SK-N-MC (cell line): Measurements from ENCODE around the gene DGKB.

Experiments
- DNase-seq: peaks from one replicate; pipeline ENCODE4 v3.0.0-alpha.2; 2011; ENCODE audit warnings: low read depth, low spot score
- H3K27ac ChIP-seq: fragments of 200-600 bp; sonication (generic); 2 replicates; pipeline ENCODE4 v1.5.1; 2016; ENCODE audit warnings: mixed run types
- H3K36me3 ChIP-seq: fragments of 200-600 bp; sonication (generic); 2 replicates; pipeline ENCODE4 v1.6.1; 2017; ENCODE audit warnings: antibody characterized with exemption, low read length, mixed read lengths; ENCODE audit not compliant: insufficient read depth
- H3K4me3 ChIP-seq: fragments of 200-600 bp; sonication (generic); 2 replicates; pipeline ENCODE4 v1.5.1; 2016
- H3K9ac ChIP-seq: fragments of 200-600 bp; sonication (generic); 2 replicates; pipeline ENCODE4 v1.8.0; 2017; ENCODE audit warnings: mixed run types, mixed read lengths; ENCODE audit not compliant: insufficient read length
- H3K9me3 ChIP-seq: fragments of 200-600 bp; sonication (generic); 2 replicates; pipeline ENCODE4 v1.6.1; 2017; ENCODE audit warnings: low read depth, mild to moderate bottlenecking, antibody characterized with exemption, low read length, moderate library complexity, mixed read lengths
- EZH2 ChIP-seq: fragments of 200-600 bp; sonication (generic); IDR thresholded peaks from one replicate; pipeline ENCODE4 v1.6.1; 2017; ENCODE audit warnings: antibody characterized with exemption
- FOXP2 ChIP-seq: optimal IDR thresholded peaks from 2 replicates; pipeline ENCODE3; 2011; ENCODE audit warnings: mild to moderate bottlenecking, moderate library complexity; ENCODE audit not compliant: insufficient read depth; ENCODE audit errors: extremely low read length, control extremely low read depth
- POLR2AphosphoS5 ChIP-seq: IDR thresholded peaks from 2 replicates; pipeline ENCODE4 v1.6.1; 2012; ENCODE audit warnings: mild to moderate bottlenecking, low read depth, low read length, borderline replicate concordance

Gene DGKB

DNA sequence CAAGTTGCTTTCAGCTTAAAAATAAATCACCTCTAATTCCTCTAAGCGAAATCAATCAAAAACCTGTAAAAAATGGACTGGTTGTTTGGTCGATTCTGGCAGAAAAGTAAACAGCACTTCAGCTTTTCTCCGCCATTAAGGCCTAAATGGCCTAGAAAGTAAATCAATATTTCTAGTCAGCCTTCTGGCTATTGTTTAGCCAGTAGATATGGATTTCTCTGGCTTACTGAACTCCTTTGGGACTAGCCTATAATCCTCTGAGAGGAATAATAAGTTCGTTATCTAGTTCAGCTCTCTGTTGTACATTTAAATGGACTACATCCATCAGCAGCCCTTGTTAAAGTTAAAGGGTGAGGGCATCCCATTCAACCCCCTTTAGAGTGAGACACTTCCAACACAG lies 513.0 kb downstream of the DGKB start:
- TF ChIP-seq EZH2 (no peak), FOXP2 (no peak), POLR2AphosphoS5 (no peak)
- Histone ChIP-seq H3K27ac (no peak overlapping the region), H3K9me3 (no peaks in the 10 kb centered on the region), H3K36me3 (no peaks in the 10 kb centered on the region), H3K9ac (no peak overlapping the region), H3K4me3 (no peak overlapping the region)
- DNase-seq, result no peak

DNA sequence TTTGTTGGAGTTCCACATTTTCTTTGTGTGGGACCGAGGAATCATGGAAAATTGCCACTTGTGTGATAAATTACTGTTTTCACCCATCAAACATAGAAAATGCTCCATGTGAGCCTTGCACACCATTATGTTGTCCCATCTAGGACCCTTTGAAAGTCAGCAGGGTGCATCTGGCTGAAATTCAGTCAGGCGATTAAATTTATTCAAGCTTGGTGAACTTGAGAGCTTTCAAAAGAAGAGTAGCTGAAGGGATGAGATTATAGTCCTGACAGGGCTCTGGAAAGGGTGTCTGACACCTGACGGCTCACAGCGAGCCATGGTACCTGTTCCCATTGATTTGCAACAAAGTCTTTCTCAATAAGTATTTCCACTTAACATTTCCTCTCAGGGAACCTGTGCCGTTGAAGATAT lies 513.4 kb downstream of the DGKB start:
- TF ChIP-seq EZH2, result no peak
- TF ChIP-seq POLR2AphosphoS5, result no peak
- TF ChIP-seq FOXP2, result no peak
- Histone ChIP-seq H3K9ac (no peak overlapping the region), H3K27ac (no peak overlapping the region), H3K36me3 (no peaks in the 10 kb centered on the region), H3K9me3 (no peaks in the 10 kb centered on the region), H3K4me3 (no peak overlapping the region)
- DNase-seq, result no peak

DNA sequence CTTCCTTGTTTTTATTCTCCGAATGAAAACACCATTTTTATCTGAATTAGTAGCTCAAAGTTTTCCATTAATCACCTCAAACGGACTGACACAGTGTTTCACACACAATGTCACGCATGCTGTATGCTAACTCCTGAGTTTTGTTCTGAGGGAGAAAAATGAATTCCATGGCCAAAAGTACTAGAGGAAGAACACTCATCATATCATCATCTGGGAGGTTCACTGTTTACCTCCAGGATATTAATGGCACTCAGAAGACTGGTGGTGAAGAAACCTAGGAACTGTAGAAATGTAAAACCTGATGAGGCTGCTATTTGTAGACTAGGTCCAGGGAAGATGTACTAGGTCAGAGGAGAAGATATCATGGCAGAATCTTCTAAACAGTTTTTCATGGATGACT lies 517.5 kb downstream of the DGKB start:
- no peaks in the 10 kb centered on the region for H3K36me3 ChIP-seq
- H3K4me3 ChIP-seq, result no peak overlapping the region
- TF ChIP-seq POLR2AphosphoS5, result no peak
- no peak for TF ChIP-seq EZH2
- TF ChIP-seq FOXP2, result no peak
- no peak overlapping the region for H3K9ac ChIP-seq
- H3K27ac ChIP-seq, result no peak overlapping the region
- H3K9me3 ChIP-seq, result no peaks in the 10 kb centered on the region
- no peak for DNase-seq

DNA sequence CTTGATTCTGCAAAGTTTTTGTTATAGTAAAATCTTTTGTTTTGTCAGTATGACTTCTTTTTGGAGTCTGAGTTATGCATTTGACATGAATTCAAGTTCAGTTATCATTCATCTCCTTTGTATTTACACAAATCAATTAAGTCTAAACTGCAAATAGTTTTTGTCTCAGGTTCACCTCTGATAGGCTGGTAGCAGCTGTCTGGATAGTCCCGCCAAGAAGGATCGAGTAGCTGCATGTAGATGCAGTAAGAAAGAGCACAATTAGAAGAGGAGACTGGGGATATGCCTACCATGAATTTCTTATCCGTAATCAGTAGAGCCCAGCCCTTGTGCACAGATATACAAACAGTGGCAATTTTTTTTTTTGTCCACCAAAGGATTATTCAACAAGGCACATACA lies 520.6 kb downstream of the DGKB start:
- no peak overlapping the region for H3K9ac ChIP-seq
- H3K4me3 ChIP-seq, result no peak overlapping the region
- no peaks in the 10 kb centered on the region for H3K9me3 ChIP-seq
- no peak for DNase-seq
- no peak for TF ChIP-seq FOXP2
- TF ChIP-seq POLR2AphosphoS5, result no peak
- TF ChIP-seq EZH2, result no peak
- H3K36me3 ChIP-seq, result no peaks in the 10 kb centered on the region
- H3K27ac ChIP-seq, result no peak overlapping the region

GRCh38 chr7:14381306-14381705 lies 521.2 kb downstream of the DGKB start:
- no peak overlapping the region for H3K4me3 ChIP-seq
- H3K9ac ChIP-seq, result no peak overlapping the region
- TF ChIP-seq POLR2AphosphoS5 (no peak), EZH2 (no peak), FOXP2 (no peak)
- no peaks in the 10 kb centered on the region for H3K9me3 ChIP-seq
- no peak overlapping the region for H3K27ac ChIP-seq
- no peaks in the 10 kb centered on the region for H3K36me3 ChIP-seq
- DNase-seq, result no peak

- no peak overlapping the region for H3K9ac ChIP-seq
- no peak overlapping the region for H3K4me3 ChIP-seq
- no peaks in the 10 kb centered on the region for H3K36me3 ChIP-seq
- TF ChIP-seq EZH2 (no peak), FOXP2 (no peak)
- H3K27ac ChIP-seq, result no peak overlapping the region
- DNase-seq, result no peak
- no peaks in the 10 kb centered on the region for H3K9me3 ChIP-seq
Measured at GRCh38 chr7:14380881-14381280, 521.7 kb downstream of the DGKB start.

DNA sequence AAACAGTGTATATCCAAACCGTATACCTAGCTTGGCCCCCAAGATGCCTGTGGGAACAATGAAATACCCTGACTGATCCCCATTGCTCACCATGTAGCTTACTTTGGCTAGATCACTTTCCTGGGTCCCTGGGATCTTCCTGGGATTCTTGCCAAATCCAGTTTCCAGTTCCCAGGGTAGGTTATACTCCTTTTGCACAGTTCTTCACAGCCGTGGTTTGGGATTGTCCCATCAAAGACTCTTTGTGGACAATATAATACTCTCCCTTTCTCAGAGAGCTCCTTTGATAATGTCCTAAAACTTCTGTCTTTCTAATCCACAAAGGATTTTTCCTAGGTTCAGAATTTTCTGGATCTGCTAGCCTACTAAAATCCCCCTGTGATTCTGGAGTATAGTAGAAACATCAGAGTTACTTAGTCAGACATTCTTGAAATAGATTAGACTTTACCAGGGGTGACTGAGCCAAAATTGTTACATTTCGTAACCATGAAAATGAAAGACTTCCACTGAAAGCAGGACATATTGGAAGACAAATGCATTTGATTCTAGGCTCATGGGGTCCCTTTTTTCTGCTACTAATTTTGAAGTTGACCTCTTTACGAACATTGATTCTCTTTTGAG lies 524.8 kb downstream of the DGKB start:
- no peak overlapping the region for H3K4me3 ChIP-seq
- no peak overlapping the region for H3K27ac ChIP-seq
- DNase-seq, result no peak
- TF ChIP-seq POLR2AphosphoS5 (no peak), EZH2 (no peak), FOXP2 (no peak)
- H3K9me3 ChIP-seq, result no peaks in the 10 kb centered on the region
- H3K9ac ChIP-seq, result no peak overlapping the region
- H3K36me3 ChIP-seq, result no peaks in the 10 kb centered on the region

DNA sequence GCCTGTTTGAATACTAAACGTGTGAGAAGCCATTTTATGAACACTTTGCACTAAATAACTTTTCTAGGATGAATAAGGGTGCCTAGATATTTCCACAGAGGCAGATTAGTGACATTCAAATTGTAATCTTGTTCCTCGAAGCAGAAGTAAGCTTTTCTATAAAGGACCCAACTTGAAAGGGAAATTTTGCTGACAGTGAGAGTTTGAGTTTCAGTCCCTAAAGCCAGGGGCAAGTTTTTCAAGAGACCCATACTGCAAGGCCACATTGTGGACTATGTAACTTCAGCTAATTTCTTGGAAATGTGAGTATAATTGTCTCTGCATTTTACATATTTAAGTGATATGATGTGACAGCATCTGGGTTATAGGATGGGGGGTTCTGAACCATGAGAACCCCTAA lies 525.8 kb downstream of the DGKB start:
- Histone ChIP-seq H3K27ac (no peak overlapping the region), H3K36me3 (no peaks in the 10 kb centered on the region), H3K9ac (no peak overlapping the region), H3K9me3 (no peaks in the 10 kb centered on the region), H3K4me3 (no peak overlapping the region)
- TF ChIP-seq POLR2AphosphoS5 (no peak), EZH2 (no peak), FOXP2 (no peak)
- DNase-seq, result no peak

DNA sequence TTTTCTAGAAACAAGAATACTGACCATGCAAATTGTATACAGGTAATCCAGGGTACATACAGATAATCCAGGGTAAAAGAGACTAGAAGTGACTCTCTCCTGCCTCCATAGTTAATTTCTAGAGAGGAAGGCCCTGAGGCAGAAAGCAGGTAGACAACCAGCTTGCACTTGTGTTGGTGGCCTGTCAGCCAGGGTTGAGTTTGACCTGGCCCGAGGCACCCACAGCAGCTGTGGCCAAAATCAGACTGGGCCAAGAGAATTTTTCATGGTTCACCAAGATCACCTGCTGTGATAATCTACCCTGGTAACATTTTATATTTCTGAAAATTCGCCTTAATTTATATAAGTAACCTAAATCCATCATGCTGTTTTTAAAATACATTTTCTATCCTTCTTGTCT lies 526.6 kb downstream of the DGKB start:
- H3K9me3 ChIP-seq, result no peaks in the 10 kb centered on the region
- no peak for TF ChIP-seq POLR2AphosphoS5
- TF ChIP-seq EZH2, result no peak
- no peak for TF ChIP-seq FOXP2
- no peak for DNase-seq
- H3K9ac ChIP-seq, result no peak overlapping the region
- no peak overlapping the region for H3K4me3 ChIP-seq
- no peak overlapping the region for H3K27ac ChIP-seq
- no peaks in the 10 kb centered on the region for H3K36me3 ChIP-seq
